ENCODE measurements around the gene C1orf141.
"Not testable (repeated sequence)": the region's sequence is repeated elsewhere in the genome, so short reads cannot be mapped to it uniquely, and the experiment has no call there.

The C1orf141 gene

GRCh38 chr1:67078291-67078690 lies 56.5 kb downstream of the C1orf141 start:
- no peak for DNase-seq

GRCh38 chr1:67077593-67077992 lies 57.2 kb downstream of the C1orf141 start:
- DNase-seq = no peak

GRCh38 chr1:67072749-67073148 lies 62.0 kb downstream of the C1orf141 start:
- DNase-seq = no peak

- not testable (repeated sequence) for DNase-seq
Measured at GRCh38 chr1:67067655-67068054, 67.1 kb downstream of the C1orf141 start.

GRCh38 chr1:67062412-67062811 lies 72.4 kb downstream of the C1orf141 start:
- no peak for DNase-seq

- no peak for DNase-seq
Measured at GRCh38 chr1:67061266-67061665, 73.5 kb downstream of the C1orf141 start.

GRCh38 chr1:67060811-67061218 lies 74.0 kb downstream of the C1orf141 start:
- DNase-seq = no peak

GRCh38 chr1:67059346-67059745 lies 75.4 kb downstream of the C1orf141 start:
- no peak for DNase-seq

- DNase-seq = no peak
Measured at GRCh38 chr1:67058761-67059160, 76.0 kb downstream of the C1orf141 start.

- DNase-seq = no peak
Measured at GRCh38 chr1:67058242-67058641, 76.5 kb downstream of the C1orf141 start.

- DNase-seq = peak; percentile 64
Measured at GRCh38 chr1:67053785-67054772, 80.7 kb downstream of the C1orf141 start, which contains the start of gene SLC35D1. TSS of gene SLC35D1 (minus strand) at chr1:67054148. CDS start at chr1:67054013, 135 bp downstream.

- no peak for DNase-seq
Measured at GRCh38 chr1:67053535-67053784, 81.3 kb downstream of the C1orf141 start.

- DNase-seq = no peak
Measured at GRCh38 chr1:67052741-67053534, 81.8 kb downstream of the C1orf141 start.

- DNase-seq = no peak
Measured at GRCh38 chr1:67051196-67051595, 83.6 kb downstream of the C1orf141 start.

GRCh38 chr1:67044631-67045270 lies 90.0 kb downstream of the C1orf141 start:
- no peak for DNase-seq

- no peak for DNase-seq
Measured at GRCh38 chr1:67043366-67043765, 91.4 kb downstream of the C1orf141 start.

Data from NCI-H1436 (cell line).